ENCODE results near the gene ZNF525.
A peak's percentile ranks its signal among the peaks of the same experiment; 100 is the strongest.
"Not testable (repeated sequence)": the region's sequence is repeated elsewhere in the genome, so short reads cannot be mapped to it uniquely, and the experiment has no call there.

Gene ZNF525

DNA sequence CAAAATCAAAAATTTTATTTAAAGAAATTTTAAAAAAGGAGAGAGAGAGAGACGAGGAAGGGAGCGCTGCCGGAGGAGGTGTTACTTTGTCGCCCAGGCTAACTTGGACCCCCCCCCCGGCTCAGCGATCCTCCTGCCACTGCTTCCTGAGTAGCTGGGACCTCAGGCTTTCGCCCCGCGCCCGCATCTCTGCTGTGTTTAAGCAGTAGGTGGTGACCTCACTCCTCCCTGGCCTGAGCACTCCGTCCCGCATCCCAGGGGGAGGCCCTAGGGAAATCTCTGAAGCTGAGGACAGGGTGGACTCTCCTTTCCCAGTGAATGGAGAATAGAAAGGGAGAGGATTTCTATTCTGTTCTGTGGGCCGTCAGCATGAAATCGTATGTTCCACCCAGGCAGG lies 32.4 kb upstream of the ZNF525 start:
- Histone ChIP-seq H3K27ac (ENCODE audit: low read depth, low read length) (no peak overlapping the region), H3K9me2 (replicated peaks; ENCODE audit: control insufficient read depth, low read length) (no peaks in the 10 kb centered on the region), H3K4me1 (ENCODE audit: control insufficient read depth, low read length) (peaks cover 11% of the 10 kb centered on the region), H3K4me3 (ENCODE audit: low read length) (peak overlapping the region; percentile 97), H3K27me3 (ENCODE audit: control insufficient read depth, low read length) (no peaks in the 10 kb centered on the region), H3K4me2 (ENCODE audit: low read length) (peak overlapping the region; percentile 97), H4K20me1 (ENCODE audit: control insufficient read depth, insufficient read depth, low read depth, low read length) (no peaks in the 10 kb centered on the region), H3K79me2 (ENCODE audit: control insufficient read depth, low read length) (peaks cover 35% of the 10 kb centered on the region), H3K9me3 (ENCODE audit: control insufficient read depth, insufficient read depth, low read length) (peaks cover 29% of the 10 kb centered on the region), H3F3A (ENCODE audit: control insufficient read depth, insufficient read depth) (no peaks in the 10 kb centered on the region), H3K36me3 (ENCODE audit: control insufficient read depth, low read length) (peaks cover 9% of the 10 kb centered on the region)
- no peak for TF ChIP-seq EZH2phosphoT487 (IDR thresholded peaks at IDR 0.05; ENCODE audit: borderline replicate concordance, low read length)
- TF ChIP-seq, protein P1, sequence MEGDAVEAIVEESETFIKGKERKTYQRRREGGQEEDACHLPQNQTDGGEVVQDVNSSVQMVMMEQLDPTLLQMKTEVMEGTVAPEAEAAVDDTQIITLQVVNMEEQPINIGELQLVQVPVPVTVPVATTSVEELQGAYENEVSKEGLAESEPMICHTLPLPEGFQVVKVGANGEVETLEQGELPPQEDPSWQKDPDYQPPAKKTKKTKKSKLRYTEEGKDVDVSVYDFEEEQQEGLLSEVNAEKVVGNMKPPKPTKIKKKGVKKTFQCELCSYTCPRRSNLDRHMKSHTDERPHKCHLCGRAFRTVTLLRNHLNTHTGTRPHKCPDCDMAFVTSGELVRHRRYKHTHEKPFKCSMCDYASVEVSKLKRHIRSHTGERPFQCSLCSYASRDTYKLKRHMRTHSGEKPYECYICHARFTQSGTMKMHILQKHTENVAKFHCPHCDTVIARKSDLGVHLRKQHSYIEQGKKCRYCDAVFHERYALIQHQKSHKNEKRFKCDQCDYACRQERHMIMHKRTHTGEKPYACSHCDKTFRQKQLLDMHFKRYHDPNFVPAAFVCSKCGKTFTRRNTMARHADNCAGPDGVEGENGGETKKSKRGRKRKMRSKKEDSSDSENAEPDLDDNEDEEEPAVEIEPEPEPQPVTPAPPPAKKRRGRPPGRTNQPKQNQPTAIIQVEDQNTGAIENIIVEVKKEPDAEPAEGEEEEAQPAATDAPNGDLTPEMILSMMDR (IDR thresholded peaks at IDR 0.05; ENCODE audit: low read depth, low read length, poor library complexity, severe bottlenecking) = no peak

- Histone ChIP-seq H3K4me3 (ENCODE audit: low read length) (peak within 1 kb of the TSS; percentile 97), H3K9me2 (replicated peaks; ENCODE audit: control insufficient read depth, low read length) (no peaks in the 10 kb centered on the region), H3K9me3 (ENCODE audit: control insufficient read depth, insufficient read depth, low read length) (peaks cover 26% of the 10 kb centered on the region), H3K36me3 (ENCODE audit: control insufficient read depth, low read length) (peaks cover 15% of the 10 kb centered on the region), H3K27me3 (ENCODE audit: control insufficient read depth, low read length) (no peaks in the 10 kb centered on the region), H4K20me1 (ENCODE audit: control insufficient read depth, insufficient read depth, low read depth, low read length) (no peaks in the 10 kb centered on the region), H3K27ac (ENCODE audit: low read depth, low read length) (no peak within 1 kb of the TSS), H3K79me2 (ENCODE audit: control insufficient read depth, low read length) (peaks cover 36% of the 10 kb centered on the region), H3F3A (ENCODE audit: control insufficient read depth, insufficient read depth) (no peaks in the 10 kb centered on the region), H3K4me2 (ENCODE audit: low read length) (peak within 1 kb of the TSS; percentile 97), H3K4me1 (ENCODE audit: control insufficient read depth, low read length) (peaks cover 11% of the 10 kb centered on the region)
- TF ChIP-seq, protein P1 (IDR thresholded peaks at IDR 0.05; ENCODE audit: low read depth, low read length, poor library complexity, severe bottlenecking) = no peak
- no peak for TF ChIP-seq EZH2phosphoT487 (IDR thresholded peaks at IDR 0.05; ENCODE audit: borderline replicate concordance, low read length)
Measured at GRCh38 chr19:53333463-53334449, 31.7 kb upstream of the ZNF525 start, which contains the start of gene ZNF845. Gene ZNF845, plus strand, starts transcription at chr19:53333749. Its CDS starts 7,559 bp downstream, at chr19:53341308.

DNA sequence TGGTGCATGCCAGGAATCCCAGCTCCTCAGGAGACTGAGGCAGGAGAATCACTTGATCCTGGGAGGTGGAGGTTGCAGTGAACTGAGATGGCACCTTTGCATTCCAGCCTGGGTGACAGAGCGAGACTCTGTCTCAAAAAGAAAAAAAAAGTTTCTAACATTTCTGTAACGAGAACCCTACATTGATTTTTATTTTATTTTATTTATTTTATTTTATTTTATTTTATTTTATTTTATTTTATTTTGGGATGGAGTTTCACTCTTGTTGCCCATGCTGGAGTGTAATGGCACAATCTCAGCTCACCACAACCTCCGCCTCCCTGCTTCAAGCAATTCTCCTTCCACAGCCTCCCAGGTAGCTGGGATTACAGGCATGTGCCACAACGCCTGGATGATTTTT lies 21.1 kb upstream of the ZNF525 start:
- H3F3A ChIP-seq (ENCODE audit: control insufficient read depth, insufficient read depth); H3K4me2 ChIP-seq (ENCODE audit: low read length); H3K27me3 ChIP-seq (ENCODE audit: control insufficient read depth, low read length); H3K9me2 ChIP-seq (replicated peaks; ENCODE audit: control insufficient read depth, low read length); H3K79me2 ChIP-seq (ENCODE audit: control insufficient read depth, low read length); H3K4me3 ChIP-seq (ENCODE audit: low read length); H3K27ac ChIP-seq (ENCODE audit: low read depth, low read length); H3K4me1 ChIP-seq (ENCODE audit: control insufficient read depth, low read length); H4K20me1 ChIP-seq (ENCODE audit: control insufficient read depth, insufficient read depth, low read depth, low read length): not testable (repeated sequence)
- Histone ChIP-seq H3K9me3 (ENCODE audit: control insufficient read depth, insufficient read depth, low read length) (peaks cover 15% of the 10 kb centered on the region; the same call in 1 of the 2 replicates), H3K36me3 (ENCODE audit: control insufficient read depth, low read length) (peaks cover 74% of the 10 kb centered on the region)

DNA sequence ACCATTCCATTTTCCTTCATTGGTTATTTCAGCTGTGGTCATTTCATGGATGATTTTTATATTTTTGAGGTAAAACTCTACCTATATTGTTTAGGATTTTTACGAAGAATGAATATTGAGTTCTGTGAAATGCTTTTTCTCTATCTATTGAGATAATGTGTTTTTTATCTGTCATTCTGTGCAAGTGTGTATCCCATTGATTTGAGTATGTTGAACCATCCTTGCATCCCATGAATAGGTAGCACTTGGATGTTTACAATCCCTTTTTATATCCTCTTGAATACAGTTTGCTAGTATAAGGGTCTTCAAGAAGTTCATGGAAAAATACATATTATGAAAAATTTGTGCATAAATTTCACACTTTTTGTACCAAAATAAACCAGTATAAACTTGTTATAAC lies 9.8 kb upstream of the ZNF525 start:
- Histone ChIP-seq H3K9me2 (replicated peaks; ENCODE audit: control insufficient read depth, low read length) (no peaks in the 10 kb centered on the region), H3K36me3 (ENCODE audit: control insufficient read depth, low read length) (peaks cover 42% of the 10 kb centered on the region), H3K4me3 (ENCODE audit: low read length) (no peak overlapping the region), H3K4me2 (ENCODE audit: low read length) (no peak overlapping the region), H3K27ac (ENCODE audit: low read depth, low read length) (no peak overlapping the region), H3K4me1 (ENCODE audit: control insufficient read depth, low read length) (no peaks in the 10 kb centered on the region), H3K9me3 (ENCODE audit: control insufficient read depth, insufficient read depth, low read length) (peaks cover 48% of the 10 kb centered on the region), H3K79me2 (ENCODE audit: control insufficient read depth, low read length) (no peaks in the 10 kb centered on the region), H4K20me1 (ENCODE audit: control insufficient read depth, insufficient read depth, low read depth, low read length) (no peaks in the 10 kb centered on the region), H3K27me3 (ENCODE audit: control insufficient read depth, low read length) (no peaks in the 10 kb centered on the region), H3F3A (ENCODE audit: control insufficient read depth, insufficient read depth) (no peaks in the 10 kb centered on the region)
- TF ChIP-seq EZH2phosphoT487 (IDR thresholded peaks at IDR 0.05; ENCODE audit: borderline replicate concordance, low read length) = no peak
- TF ChIP-seq, protein P1 (IDR thresholded peaks at IDR 0.05; ENCODE audit: low read depth, low read length, poor library complexity, severe bottlenecking) = no peak

Data from DOHH2 (cell line).